Measurements from ENCODE around the gene CCND3.
A peak's percentile ranks its signal among the peaks of the same experiment; 100 is the strongest.

The CCND3 gene

DNA sequence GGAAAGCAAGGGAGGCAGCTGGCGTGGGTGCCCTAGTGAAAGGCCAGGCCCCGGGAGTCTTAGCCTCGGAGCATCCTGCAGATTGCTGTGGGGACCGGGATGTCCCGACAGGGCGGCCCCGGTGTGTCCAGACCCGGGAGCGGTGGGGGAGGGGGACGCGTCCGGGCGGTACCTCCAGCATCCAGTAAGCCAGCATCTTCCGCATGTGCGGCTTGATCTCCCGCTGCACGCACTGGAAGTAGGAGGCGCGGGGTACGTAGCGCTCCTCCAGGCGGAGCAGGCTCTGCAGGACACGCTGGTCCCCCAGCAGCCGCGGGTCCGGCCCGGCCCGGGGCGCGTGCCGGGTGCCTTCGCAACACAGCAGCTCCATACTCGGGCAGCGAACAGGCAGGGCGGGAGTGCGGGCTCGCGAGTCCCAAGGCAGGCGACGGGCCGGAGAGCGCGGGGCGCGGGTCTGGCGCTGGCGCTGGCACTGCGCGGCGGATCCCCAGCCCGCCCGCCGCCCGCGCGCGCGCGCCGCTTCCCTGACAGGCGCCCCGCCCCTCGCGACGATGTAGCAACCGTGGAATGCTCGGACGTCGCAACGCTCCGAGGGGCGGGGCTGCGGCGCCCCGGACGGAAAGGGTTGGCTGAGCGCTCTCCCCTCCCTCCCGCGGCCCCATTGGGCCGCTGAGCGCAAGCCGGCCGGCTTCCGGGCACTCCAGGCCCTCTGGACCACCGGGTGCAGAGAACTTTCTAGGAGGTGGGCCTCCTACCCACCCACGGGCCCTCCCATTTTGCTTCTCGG lies at the start of gene CCND3:
Gene CCND3 (minus strand): TSS at position 529 of the 787 bp plus-strand sequence. CDS start 159 bp downstream, at position 370.
- DNase-seq: peak; percentile 38 to 94 (median 84)

DNA sequence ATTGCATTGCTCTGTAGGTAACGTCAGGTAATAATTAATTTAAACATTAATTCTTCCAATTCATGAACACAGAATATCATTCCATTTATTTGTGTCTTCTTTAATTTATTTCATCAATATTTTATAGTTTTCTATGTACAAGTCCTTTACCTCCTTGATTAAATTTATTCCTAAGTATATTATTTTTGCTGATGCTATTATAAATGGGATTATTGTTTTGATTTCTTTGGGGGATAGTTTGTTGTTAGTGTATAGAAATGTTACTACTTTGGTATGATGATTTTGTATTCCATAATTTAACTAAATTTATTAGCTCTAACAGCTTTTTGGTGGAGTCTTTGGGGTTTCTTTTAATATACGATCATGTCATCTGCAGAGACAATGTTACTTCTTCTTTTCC lies 44.7 kb upstream of the CCND3 start:
- DNase-seq: no peak

DNA sequence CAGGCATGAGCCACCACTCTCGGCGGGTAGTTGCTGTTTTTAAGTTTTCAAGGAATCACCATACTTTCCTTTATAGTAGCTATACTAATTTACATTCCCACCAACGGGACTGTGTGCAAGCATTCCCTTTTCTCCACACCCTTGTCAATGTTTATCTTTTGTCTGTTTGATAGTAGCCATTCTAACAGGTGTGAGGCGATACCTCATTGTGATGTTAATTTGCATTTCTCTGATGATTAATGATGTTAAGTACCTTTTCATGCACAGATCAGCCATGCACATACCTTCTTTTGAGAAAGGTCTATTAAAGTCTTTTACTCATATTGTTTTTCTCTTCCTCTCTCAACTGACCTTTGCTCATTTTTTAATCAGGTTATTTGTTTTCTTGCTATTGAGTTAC lies 43.0 kb upstream of the CCND3 start:
- no peak for DNase-seq

DNA sequence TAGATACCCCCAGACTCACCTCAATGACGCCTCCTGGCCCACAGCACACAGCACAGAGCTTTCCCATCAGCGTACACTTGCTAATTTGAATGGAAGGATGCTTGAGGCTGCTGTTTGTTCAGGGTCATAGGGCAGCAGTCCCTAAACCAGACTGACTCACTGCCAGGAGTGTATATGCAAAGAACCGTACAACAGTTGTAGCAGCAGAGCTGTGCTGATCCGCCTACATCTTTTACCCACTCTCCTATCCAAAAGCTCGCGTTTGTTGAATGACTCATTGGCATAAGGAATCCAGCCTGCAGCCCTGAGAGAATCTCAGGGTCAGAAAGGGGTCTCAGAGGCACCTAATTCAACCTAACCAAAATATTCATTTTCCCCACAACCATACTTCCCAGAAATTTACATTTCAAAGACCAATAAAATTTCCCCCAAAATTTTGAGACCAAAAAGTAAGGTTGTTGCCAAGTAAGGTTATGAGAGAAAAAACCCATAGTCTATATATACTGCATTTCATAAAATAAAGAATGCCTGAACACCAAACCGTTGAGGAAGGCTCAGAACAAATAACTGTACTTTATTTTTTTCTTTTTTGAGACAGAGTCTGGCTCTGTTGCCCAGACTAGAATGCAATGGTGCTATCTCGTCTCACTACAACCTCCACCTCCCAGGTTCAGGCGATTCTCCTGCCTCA lies 35.3 kb upstream of the CCND3 start:
- DNase-seq: no peak

DNA sequence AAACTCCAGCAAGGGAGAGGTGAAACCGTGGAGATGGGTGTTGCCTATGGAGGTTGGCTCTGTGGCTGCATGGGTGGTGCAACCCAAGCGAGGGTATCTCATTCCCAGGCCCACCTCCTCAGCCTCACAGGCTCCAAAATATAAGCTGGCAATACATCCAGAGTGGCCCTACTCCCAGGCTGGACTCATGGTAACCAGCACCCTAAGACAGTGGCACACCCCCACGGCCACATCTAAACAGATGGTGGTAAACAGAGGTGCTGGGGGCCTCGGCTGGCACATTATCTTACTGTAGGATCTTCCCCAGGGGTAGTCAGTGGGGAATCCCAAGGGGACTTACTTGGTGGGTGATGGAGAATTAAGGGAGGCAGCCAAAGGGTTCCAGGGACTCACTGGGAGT lies 33.7 kb upstream of the CCND3 start:
- DNase-seq: peak in 5 of 58 donors; percentile 3 to 22 (median 4)

DNA sequence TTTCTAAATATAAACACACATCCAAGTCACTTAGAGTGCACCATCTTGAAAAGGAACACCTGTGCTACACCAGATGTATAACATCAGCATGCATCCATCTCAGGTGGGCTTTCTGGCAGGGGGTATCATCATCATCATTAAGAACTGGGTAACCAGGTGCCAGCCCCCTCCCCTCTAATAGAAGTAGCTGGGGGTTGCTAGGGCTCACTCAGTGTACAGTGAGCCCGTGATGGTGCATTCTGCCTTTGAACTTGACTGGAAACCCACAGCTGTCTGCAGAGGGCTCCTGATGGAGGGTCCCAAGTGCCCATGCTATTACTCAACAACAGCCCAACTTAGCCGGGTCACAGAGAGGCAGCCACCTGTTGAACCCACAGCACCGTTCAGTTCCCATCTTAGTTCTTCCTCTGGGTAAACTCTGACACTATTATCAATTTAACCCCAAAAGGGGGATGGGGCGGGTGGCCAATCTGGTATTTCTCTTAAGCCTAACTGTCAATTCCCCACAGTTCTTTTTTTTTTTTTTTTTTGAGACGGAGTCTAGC lies 32.7 kb upstream of the CCND3 start:
- no peak for DNase-seq

DNA sequence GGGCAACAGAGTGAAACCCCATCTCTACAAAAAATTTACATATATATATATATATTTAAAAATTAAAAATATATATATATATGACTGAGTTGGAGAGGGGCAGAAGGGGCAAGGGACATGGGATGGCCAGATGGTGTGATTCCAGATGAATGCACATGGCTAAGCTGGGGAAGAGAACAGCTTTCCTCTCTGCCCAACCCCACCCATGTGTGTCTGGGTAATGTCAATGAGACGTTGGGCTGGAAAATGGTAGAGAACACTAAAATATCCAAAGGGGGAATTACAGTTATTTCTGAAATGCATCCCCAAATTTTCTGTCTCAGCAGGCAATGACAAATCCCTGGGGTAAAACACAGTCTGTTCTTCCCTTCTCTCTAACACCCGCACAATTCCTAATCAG lies 31.2 kb upstream of the CCND3 start:
- no peak for DNase-seq

DNA sequence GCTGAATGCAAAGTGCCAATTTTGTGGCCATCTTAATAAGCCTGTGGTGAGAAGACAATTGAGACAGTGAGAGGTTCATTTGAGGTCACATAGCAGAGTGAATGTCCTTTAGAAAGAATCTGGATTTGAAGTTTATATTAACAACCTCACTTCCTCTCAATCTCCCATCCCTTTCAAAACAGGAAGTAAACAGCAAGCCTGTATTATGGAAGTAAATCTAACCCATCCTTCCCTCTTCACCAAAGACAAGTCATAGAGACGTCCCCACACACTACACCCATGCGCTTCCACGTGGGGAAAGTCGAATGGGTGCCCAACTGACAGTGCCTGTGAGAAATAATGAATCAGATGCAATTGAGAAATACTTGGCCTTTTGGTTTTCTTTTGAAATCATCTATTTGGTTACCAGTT lies 28.8 kb upstream of the CCND3 start:
- DNase-seq: peak in 1 of 58 donors; percentile 6

DNA sequence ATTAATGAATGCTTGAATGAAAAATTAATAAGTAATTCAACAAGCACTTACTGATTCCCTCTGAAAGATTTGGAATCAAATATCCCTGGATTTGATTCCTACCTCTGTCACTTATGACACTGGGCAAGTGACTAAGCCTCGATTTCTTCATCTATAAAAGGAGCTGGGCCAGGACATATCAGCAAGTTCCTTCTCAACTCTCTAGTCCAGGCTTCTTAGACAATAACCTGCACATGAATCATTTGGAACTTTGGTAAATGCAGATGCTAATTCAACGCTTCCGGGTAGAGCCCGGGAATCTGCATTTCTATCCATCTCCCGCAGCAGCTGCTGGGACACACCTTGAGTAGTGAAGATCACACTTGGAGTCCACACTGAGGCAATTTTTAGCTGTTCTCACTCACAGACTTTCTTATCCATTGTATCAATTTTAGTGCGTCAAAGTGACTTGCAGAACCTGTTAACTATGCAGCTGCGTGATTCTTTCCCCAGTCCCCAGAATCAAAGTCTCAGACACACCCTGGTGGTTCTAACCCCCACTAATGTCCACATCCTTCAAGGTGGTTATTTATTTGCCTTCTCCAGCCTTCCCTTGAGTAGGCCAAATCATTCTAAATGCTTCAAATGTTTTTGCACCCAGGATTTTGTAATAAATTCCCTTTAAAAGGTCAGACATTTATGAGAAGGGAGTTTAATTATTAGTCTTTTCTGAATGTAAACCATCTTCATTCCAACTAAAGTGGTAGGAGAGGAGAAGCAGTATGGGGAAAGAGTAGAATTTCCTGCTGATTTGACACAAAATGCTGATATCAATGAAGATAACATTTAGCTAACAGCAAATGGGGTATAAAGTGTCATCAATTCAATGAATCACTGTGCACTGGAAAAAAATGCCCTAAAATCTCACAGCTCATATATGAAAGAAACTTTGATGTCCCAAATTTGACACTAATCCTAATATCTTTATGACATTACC lies 26.0 kb upstream of the CCND3 start:
- DNase-seq: no peak

DNA sequence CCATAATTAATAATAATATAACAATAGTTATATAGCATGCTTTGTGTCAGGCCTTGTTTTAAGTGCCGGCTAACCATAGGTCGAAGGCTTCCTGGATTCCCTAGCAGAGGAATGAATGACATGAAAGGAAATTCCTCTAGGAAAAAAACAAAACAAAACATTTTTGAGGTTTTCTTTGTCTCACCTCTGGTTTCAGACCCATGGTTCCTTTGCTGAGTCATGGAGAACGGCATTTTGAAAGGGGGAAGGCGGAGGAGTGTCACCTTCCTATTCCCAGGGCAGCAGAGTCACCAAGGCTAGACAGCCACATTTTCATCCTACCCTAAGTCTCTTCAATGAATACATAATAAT lies 25.3 kb upstream of the CCND3 start:
- DNase-seq: no peak

DNA sequence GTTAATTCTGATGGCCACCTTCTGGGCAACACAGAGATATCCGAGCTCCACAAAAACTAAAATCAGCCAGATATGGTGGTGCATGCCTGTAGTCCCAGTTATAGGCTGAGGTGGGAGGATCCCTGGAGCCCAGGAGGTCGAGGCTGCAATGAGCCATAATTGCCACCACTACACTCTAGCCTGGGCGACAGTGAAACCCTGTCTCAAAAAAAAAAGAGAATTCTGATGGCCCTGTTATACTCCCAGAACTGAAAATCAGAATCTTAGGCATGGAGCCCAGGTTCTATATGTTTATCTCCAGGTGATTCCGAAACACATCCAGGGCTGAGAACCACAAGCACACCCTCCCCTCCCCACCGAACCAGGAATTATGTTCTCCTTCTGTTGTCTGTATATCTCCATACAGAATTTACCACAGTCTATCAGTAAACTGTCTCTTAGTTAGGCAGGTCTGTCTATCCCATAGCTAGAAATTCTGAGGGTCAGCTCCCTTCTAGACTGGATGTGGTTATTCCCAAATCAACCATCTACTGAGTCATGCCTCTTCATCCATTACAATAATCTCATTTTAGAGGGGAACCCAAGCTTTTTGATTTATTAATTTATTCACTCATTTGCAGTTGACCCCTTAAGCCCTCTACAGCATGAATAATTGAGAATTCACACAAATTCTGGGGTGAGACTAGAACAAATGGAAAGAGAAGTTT lies 24.8 kb upstream of the CCND3 start:
- DNase-seq: no peak

DNA sequence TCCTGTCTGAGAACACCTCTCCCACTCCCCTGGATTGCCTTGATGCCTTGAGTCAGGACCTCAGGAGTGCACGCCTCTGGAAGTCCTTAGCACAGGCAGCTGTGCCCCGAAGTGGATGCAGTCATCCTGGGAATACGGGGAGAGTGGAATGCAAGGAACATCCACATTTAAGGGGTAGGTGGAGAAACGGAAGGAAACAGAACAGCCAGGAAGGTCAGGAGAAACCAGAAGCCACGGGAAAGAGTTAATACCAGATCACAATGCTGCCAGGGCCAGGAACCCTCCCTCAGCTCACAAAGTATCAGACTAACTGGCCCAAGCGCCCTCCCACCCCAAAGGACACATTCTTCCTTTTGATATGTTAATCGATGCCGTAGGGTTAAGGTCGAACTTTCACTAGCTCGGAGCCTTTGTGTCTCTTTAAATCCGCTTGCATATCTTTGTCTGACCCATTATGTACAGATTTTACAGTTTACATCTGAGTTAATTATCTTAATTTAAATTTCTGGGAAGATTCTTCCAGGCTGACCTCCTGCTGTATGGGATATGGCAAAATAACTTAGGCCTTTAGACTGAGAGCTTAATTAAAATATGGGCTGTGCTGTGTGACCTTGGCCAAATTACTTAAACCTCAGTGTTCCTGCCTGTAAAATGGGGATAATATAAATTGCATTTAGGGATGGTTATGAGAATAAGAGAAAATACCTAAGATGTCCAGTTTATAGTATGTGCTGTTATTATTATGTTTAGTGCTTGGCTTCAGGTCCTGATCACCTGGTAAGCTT lies 24.0 kb upstream of the CCND3 start:
- DNase-seq: no peak

DNA sequence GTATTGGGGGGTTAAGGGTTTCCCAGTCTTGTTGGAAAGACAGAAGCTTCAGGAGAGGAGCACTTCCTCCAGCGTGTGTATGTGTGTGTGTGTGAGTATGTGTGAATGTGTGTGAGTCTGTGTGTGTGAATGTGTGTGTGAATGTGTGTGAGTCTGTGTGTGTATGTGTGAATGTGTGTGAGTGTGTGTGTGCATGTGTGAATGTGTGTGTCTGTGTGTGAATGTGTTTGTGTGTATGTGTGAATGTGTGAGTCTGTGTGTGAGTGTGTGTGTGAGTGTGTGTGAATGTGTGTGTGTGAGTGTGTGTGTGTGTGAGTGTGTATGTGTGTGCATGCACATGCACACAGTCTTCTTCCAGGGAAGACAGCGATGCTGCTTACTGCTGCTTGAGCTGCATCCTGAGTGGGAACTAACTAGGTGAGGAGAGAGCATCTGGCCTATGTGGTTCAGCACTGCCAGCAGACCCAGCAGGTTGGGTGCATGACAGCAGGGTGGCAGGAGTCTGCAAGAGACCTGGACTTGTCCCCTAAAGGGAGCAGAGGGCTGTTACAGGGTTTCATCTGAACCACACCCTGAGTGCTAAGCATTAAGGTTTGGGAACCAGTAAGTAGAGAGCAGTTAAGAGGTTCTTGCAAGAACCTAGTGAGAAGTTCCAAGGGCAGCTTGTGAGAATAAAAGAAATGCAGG lies 22.7 kb upstream of the CCND3 start:
- no peak for DNase-seq

DNA sequence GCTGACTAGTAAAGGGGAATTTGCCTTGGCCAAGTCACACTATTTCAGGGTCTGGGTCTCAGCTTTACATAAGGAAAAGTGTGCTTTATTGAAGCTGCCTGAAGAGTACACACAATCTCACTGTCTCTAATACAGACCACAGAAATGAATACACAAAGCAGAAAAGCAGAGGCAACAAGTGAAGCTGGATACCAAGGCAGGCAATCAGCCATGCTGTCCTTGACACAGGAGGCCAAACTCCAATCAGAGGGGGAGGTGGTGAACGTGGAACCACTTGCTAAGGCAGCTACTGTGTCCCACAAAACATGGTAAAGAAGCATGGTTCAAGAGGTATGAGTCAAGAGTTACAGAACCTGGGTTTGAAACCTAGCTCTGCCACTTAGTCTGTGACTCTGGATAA lies 21.8 kb upstream of the CCND3 start:
- no peak for DNase-seq

DNA sequence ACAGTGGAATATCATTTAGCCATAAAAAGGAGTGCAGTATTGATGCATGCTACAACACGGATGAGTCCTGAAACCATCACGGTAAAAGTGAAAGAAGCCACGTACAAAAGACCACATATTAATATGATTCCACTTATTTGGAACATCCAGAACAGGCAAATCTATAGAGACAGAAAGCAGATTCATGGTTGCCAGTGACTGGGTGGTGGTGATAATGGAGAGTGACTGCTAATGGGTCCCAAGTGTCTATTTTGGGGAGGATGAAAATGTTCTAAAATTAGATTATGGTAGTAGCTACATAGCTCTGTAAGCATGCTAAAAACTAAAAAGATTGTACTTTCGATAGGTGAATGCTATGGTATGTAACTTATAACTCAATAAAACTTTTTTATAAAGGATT lies 18.4 kb upstream of the CCND3 start:
- DNase-seq: no peak

DNA sequence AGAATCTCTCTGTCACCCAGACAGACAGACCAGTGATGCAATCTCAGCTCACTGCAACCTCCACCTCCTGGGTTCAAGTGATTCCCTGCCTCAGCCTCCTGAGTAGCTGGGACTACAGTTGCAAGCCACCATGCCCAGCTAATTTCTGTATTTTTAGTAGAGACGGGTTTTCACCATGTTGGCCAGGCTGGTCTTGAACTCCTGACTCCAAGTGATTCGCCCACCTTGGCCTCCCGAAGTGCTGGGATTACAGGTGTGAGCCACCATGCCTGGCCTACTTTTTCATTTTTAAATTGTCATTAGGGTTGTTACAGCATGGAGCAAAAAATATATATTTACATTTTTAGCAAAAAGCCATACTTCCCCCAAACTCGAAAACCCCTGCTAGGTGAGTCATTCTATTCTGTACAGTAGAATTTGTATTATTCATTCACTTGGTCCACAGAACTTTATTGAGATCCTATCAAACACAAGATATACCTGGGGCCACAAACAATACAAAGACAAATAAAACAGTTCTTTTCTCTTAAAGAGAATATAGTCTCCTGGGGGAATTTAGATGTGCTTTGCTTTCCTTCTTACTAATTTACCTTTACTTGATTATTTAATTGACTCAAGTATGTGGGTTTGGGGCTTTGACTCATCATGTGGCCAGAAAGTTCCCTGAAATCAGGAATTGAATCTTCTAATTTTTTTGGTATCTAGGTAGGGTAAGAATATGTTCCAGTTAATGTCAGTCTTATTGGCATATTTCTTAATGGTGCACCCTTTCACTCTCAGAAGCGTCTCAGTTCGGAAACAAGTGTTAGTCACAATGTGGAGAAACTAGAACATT lies 16.6 kb upstream of the CCND3 start:
- DNase-seq: no peak

DNA sequence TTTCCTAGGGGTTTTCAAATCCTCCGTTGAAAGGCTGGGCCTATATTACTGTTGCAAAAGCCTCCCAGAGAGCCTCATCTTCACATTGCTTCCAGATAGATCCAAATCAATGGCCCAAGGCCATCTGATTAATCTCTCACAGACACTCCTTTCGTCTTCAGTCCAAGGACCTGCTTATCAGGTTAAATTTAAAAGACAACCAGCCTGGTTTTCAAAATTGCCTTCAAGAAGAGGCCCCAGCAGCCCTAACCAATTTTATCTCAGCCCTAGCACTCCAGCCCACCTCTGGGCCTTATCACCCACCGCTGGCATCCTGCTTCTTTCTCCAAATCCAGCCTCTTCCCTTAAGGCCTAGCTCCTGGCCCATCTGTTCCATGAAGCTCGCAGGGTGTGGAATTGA lies 15.5 kb upstream of the CCND3 start:
- no peak for DNase-seq

DNA sequence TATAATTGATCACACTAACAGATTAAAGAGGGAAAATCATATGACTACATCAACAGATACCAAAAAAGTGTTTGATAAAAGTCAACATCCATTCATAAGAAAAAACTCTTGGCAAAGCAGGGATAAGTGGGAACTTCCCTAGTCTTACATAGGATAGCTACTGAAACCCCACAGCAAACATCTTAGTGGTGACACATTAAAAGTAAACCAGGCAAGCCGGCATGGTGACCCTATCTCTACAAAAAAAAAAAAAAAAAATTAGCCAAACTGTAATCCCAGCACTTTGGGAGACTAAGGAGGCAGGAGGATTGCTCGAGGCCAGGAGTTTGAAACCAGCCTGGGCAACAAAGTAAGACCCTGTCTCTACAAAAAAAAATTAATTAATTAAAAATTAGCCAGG lies 13.8 kb upstream of the CCND3 start:
- no peak for DNase-seq

DNA sequence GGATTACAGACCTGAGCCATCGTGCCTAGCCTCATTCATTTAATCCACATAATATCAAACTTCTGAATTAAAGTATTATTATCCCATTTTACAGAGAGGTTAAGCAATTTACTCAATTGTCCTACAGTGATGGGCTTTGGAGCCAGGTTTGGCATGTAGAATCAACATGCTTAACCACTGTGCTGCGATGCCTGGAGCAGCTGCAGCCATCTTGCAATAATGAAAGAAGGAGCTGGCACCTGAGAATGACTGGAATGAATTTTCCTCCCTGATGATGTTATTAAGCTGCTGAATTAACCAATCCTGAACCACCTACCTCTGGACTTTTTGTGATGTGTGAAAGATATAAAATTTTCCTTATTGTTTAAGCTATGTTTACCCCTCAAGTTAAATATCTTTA lies 13.1 kb upstream of the CCND3 start:
- no peak for DNase-seq

Measured in anterior cingulate cortex (tissue), 58 donors.